ENCODE data around the gene PRAMEF5.
"Not testable (repeated sequence)": the region's sequence is repeated elsewhere in the genome, so short reads cannot be mapped to it uniquely, and the experiment has no call there.

PRAMEF5 gene

DNA sequence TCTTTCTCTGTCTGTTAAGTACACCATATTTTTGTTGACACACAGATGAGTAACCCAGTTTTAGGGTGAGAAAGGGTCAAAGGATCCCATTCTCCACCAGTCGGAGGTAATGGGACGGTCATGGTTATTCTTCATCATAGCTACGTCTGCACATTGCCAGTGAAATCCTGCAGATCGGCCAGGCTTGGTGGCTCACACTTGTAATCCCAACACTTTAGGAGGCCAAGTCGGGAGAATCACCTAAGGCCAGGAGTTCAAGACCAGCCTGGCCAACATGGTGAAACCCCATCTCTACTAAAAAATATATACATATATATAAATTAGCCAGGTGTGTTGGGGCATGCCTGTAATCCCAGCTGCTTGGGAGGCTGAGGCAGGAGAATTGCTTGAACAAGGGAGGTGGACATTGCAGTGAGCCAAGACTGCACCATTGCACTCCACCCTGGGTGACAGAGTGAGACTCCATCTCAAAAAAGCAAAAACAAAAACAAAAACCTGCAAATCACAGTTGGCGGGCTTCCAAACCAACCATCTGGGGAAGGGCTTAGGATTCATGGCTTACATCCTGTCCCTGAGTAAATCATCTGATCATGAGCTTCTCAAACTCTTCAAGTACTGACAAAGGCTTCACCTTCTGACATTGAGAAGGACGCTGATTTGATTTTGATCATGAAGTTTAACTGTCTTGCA, 22.8 kb upstream of the PRAMEF5 start:
- H3K27ac ChIP-seq (ENCODE audit: low read length); H3K4me1 ChIP-seq (ENCODE audit: control insufficient read depth in 1 of 2, insufficient read depth in 2 of 2, low read length in 2 of 2); H3K27me3 ChIP-seq (ENCODE audit: low read depth, low read length); H3K9me3 ChIP-seq (ENCODE audit: control insufficient read depth in 1 of 2, low read length in 2 of 2); H3K36me3 ChIP-seq (ENCODE audit: control insufficient read depth in 1 of 2, insufficient read depth in 2 of 2, low read length in 2 of 2); H3K4me3 ChIP-seq (ENCODE audit: low read depth in 1 of 2, low read length in 2 of 2): not testable (repeated sequence)

DNA sequence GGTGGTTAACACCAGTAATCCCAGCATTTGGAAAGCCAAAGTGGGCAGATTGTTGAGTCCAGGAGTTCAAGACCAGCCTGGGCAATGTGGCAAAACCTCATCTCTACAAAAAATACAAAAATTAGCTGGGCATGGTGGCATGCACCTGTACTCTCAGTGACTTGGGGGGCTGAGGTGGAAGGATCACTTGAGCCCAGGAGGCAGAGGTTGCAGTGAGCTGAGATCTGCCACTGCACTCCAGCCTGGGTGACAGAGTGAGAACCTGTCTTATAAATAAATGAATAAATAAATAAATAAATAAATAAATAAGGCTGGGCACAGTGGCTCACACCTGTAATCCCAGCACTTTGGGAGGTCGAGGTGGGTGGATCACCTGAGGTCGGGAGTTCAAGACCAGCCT, 21.9 kb upstream of the PRAMEF5 start:
- not testable (repeated sequence) for H3K27ac ChIP-seq (ENCODE audit: low read length); H3K4me1 ChIP-seq (ENCODE audit: control insufficient read depth in 1 of 2, insufficient read depth in 2 of 2, low read length in 2 of 2); H3K27me3 ChIP-seq (ENCODE audit: low read depth, low read length); H3K9me3 ChIP-seq (ENCODE audit: control insufficient read depth in 1 of 2, low read length in 2 of 2); H3K36me3 ChIP-seq (ENCODE audit: control insufficient read depth in 1 of 2, insufficient read depth in 2 of 2, low read length in 2 of 2); H3K4me3 ChIP-seq (ENCODE audit: low read depth in 1 of 2, low read length in 2 of 2)

DNA sequence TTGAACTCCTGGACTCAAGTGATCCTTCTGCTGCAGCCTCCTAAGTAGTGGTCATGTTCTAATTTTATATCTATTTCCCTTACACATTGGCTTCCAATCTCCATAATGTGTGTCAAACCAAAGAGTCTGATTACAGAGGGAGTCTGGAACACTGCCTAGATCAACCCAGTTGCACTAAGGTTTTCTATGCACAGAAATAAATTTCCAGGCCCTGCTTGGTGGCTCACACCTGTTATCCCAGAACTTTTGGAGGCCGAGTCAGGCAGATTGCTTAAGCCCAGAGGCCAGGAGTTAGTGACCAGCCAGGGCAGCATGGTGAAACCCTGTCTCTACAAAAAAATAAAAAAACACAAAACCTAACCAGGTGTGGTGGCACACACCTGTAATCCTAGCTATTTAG, 19.9 kb upstream of the PRAMEF5 start:
- not testable (repeated sequence) for H3K4me3 ChIP-seq (ENCODE audit: low read depth in 1 of 2, low read length in 2 of 2); H3K27me3 ChIP-seq (ENCODE audit: low read depth, low read length); H3K36me3 ChIP-seq (ENCODE audit: control insufficient read depth in 1 of 2, insufficient read depth in 2 of 2, low read length in 2 of 2); H3K27ac ChIP-seq (ENCODE audit: low read length); H3K4me1 ChIP-seq (ENCODE audit: control insufficient read depth in 1 of 2, insufficient read depth in 2 of 2, low read length in 2 of 2); H3K9me3 ChIP-seq (ENCODE audit: control insufficient read depth in 1 of 2, low read length in 2 of 2)

DNA sequence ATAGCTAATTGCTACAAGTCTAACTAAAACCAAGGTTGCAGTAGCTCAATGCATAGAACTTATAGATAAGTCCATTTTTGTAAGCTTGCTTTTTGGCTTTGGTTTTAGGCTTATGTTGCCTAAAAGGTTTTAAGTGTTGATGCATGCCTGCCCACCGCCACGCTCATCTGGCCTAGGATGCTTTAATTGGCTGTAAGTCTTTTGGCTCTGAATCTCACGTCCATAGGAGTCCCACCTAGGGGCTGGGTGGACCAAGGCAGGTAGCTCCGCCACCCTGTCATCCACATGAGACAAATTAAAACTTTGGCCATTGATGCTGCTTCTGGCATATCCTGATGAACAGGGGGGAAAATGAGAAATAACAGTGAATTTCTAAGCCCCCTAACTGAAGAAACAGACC, 16.4 kb upstream of the PRAMEF5 start:
- not testable (repeated sequence) for H3K4me1 ChIP-seq (ENCODE audit: control insufficient read depth in 1 of 2, insufficient read depth in 2 of 2, low read length in 2 of 2); H3K9me3 ChIP-seq (ENCODE audit: control insufficient read depth in 1 of 2, low read length in 2 of 2); H3K36me3 ChIP-seq (ENCODE audit: control insufficient read depth in 1 of 2, insufficient read depth in 2 of 2, low read length in 2 of 2); H3K27me3 ChIP-seq (ENCODE audit: low read depth, low read length); H3K4me3 ChIP-seq (ENCODE audit: low read depth in 1 of 2, low read length in 2 of 2); H3K27ac ChIP-seq (ENCODE audit: low read length)

DNA sequence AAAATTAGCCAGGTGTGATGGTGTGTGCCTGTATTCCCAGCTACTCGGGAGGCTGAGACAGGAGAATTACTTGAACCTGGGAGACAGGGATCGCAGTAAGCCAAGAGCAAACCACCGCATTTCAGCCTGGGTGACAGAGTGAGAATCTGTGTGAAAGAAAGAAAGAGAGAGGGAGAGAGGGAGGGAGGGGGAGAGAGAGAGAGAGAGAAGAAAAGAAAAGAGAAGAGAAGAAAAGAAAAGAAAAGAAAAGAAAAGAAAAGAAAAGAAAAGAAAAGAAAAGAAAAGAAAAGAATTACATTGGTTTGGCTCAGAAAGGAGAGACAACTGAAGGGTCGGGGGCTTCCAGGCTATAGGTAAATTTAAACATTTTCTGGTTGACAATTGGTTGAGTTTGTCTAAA, 14.4 kb upstream of the PRAMEF5 start:
- not testable (repeated sequence) for H3K4me1 ChIP-seq (ENCODE audit: control insufficient read depth in 1 of 2, insufficient read depth in 2 of 2, low read length in 2 of 2); H3K36me3 ChIP-seq (ENCODE audit: control insufficient read depth in 1 of 2, insufficient read depth in 2 of 2, low read length in 2 of 2); H3K27me3 ChIP-seq (ENCODE audit: low read depth, low read length); H3K27ac ChIP-seq (ENCODE audit: low read length); H3K9me3 ChIP-seq (ENCODE audit: control insufficient read depth in 1 of 2, low read length in 2 of 2); H3K4me3 ChIP-seq (ENCODE audit: low read depth in 1 of 2, low read length in 2 of 2)

DNA sequence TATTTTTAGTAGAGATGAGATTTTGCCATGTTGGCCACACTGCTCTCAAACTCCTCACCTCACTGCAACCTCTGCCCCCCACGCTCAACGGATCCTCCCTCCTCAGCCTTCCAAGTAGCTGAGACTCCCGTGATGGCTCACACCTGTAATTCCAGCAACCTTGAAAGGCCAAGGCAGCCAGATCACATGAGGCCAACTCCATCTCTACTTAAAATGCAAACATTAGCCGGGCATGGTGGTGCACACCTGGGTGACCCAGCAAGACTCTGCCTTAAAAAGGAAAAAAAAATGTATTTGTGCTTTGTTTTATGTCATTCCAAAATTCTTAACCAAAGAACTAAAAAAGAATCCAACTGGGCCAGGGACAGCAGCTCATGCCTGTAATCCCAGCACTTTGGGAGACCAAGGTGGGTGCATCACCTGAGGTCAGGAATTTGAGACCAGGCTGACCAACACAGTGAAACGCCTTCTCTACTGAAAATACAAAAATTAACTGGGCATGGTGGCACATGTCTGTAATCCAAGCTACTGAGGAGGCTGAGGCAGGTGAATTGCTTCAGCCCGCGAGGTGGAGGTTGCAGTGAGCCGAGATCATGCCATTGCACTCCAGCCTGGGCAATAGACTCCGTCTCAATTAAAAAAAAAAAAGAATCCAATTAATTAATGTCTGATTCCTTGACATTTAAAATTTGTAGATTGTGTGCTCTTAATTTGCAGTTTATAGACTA, 10.3 kb upstream of the PRAMEF5 start:
- not testable (repeated sequence) for H3K36me3 ChIP-seq (ENCODE audit: control insufficient read depth in 1 of 2, insufficient read depth in 2 of 2, low read length in 2 of 2); H3K27ac ChIP-seq (ENCODE audit: low read length); H3K4me3 ChIP-seq (ENCODE audit: low read depth in 1 of 2, low read length in 2 of 2); H3K4me1 ChIP-seq (ENCODE audit: control insufficient read depth in 1 of 2, insufficient read depth in 2 of 2, low read length in 2 of 2); H3K27me3 ChIP-seq (ENCODE audit: low read depth, low read length); H3K9me3 ChIP-seq (ENCODE audit: control insufficient read depth in 1 of 2, low read length in 2 of 2)

DNA sequence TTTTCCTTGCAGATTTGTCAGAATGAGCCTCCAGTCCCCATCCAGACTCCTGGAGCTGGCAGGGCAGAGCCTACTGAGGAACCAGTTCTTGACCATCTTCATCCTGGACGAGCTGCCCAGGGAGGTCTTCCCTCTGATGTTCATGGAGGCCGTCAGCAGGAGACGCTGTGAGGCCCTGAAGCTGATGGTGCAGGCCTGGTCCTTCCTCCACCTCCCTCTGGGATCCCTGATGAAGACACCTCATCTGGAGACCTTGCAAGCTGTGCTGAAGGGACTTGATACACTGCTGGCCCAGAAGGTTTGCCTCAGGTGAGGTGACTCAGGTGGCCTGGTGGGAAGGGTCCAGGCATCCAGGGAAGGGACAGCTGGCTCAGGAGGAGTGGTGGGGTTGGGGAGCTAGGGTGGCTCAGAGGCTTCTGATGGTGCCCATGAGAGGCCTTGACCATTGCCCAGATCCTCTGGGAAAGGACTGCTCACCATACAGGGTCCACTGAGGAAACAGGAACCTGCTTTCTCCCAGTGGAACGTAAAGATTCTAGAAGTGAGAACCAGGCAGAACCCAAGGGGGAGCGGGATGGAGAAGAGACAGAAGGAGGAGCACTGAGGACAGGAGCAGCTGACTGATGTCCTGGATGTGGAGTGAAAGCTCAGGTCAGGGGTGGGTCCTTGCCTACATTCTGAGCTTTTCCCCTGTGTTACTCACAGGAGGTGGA, 8.0 kb upstream of the PRAMEF5 start:
- H3K27me3 ChIP-seq (ENCODE audit: low read depth, low read length); H3K4me3 ChIP-seq (ENCODE audit: low read depth in 1 of 2, low read length in 2 of 2); H3K4me1 ChIP-seq (ENCODE audit: control insufficient read depth in 1 of 2, insufficient read depth in 2 of 2, low read length in 2 of 2); H3K9me3 ChIP-seq (ENCODE audit: control insufficient read depth in 1 of 2, low read length in 2 of 2); H3K27ac ChIP-seq (ENCODE audit: low read length); H3K36me3 ChIP-seq (ENCODE audit: control insufficient read depth in 1 of 2, insufficient read depth in 2 of 2, low read length in 2 of 2): not testable (repeated sequence)

DNA sequence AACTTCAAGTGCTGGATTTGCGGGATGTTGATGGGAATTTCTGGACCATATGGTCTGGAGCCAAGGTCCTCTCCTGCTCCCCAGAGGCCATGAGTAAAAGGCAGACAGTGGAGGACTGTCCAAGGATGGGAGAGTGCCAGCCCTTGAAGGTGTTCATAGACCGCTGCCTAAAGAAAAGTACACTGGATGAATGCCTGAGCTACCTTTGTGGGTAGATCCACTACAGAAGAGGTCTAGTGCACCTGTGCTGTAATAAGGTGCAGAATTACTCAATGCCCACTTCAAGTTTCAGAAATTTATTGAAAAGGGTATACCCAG, 7.5 kb upstream of the PRAMEF5 start:
- H3K36me3 ChIP-seq (ENCODE audit: control insufficient read depth in 1 of 2, insufficient read depth in 2 of 2, low read length in 2 of 2); H3K27me3 ChIP-seq (ENCODE audit: low read depth, low read length); H3K27ac ChIP-seq (ENCODE audit: low read length); H3K4me1 ChIP-seq (ENCODE audit: control insufficient read depth in 1 of 2, insufficient read depth in 2 of 2, low read length in 2 of 2); H3K9me3 ChIP-seq (ENCODE audit: control insufficient read depth in 1 of 2, low read length in 2 of 2); H3K4me3 ChIP-seq (ENCODE audit: low read depth in 1 of 2, low read length in 2 of 2): not testable (repeated sequence)

DNA sequence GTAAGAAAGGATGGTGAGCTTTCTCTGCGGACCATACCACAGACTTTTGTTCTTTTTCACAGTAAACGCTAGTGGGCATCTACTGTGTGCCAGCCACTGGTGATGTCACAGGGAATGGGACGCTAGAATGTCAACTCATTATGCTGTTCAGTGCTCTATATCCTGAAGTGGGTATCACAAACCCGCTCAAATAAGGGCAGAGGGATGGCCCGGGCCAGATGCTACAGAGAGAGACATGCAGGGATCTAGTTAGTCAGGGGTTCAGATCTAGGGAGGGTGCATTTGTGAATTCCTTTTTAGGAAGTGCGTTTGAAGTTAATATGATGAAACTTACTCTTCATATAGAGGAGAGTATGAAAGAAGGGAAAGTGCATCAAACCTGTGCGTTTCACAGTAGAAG, 6.9 kb upstream of the PRAMEF5 start:
- not testable (repeated sequence) for H3K9me3 ChIP-seq (ENCODE audit: control insufficient read depth in 1 of 2, low read length in 2 of 2); H3K27ac ChIP-seq (ENCODE audit: low read length); H3K27me3 ChIP-seq (ENCODE audit: low read depth, low read length); H3K4me1 ChIP-seq (ENCODE audit: control insufficient read depth in 1 of 2, insufficient read depth in 2 of 2, low read length in 2 of 2); H3K36me3 ChIP-seq (ENCODE audit: control insufficient read depth in 1 of 2, insufficient read depth in 2 of 2, low read length in 2 of 2); H3K4me3 ChIP-seq (ENCODE audit: low read depth in 1 of 2, low read length in 2 of 2)

DNA sequence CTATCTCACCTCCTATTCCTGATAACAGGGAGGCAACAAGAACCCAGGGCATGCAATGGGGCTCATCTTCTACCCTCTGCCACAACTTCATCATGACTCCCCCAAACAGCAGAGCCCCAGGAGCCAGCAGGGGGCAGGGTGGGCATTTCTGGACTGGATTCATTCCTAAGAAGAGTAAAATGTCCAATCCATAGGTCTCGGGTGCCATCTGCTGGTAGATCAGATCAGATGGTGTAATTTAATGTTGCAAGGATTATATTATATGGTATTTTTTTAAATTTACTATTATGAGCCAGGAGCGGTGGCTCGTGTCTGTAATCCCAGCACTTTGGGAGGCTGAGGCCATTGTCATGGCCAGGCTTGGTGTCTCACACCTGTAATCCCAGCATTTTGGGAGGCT, 11.1 kb downstream of the PRAMEF5 start:
- H3K4me1 ChIP-seq (ENCODE audit: control insufficient read depth in 1 of 2, insufficient read depth in 2 of 2, low read length in 2 of 2); H3K36me3 ChIP-seq (ENCODE audit: control insufficient read depth in 1 of 2, insufficient read depth in 2 of 2, low read length in 2 of 2); H3K4me3 ChIP-seq (ENCODE audit: low read depth in 1 of 2, low read length in 2 of 2); H3K27me3 ChIP-seq (ENCODE audit: low read depth, low read length); H3K9me3 ChIP-seq (ENCODE audit: control insufficient read depth in 1 of 2, low read length in 2 of 2); H3K27ac ChIP-seq (ENCODE audit: low read length): not testable (repeated sequence)

DNA sequence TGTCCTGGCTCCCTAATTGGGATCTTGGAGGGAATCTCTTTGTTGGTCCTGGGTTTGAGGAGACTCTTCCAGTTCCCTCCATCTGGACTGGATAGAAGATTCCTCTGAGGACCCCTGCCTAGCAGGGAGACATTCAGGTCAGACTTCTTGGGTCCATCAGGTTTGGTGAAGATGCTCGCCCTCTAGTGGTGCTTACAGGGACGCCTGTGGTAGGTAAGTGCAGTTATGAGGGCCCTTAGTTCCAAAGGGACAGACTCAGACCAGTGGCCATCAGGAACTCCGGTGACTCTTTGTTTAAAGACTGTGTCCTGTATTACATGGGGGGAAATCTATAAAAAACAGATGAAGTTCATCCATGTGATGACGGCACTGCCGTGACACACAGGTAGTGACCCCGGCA, 23.0 kb downstream of the PRAMEF5 start:
- H3K36me3 ChIP-seq (ENCODE audit: control insufficient read depth in 1 of 2, insufficient read depth in 2 of 2, low read length in 2 of 2); H3K9me3 ChIP-seq (ENCODE audit: control insufficient read depth in 1 of 2, low read length in 2 of 2); H3K27me3 ChIP-seq (ENCODE audit: low read depth, low read length); H3K4me1 ChIP-seq (ENCODE audit: control insufficient read depth in 1 of 2, insufficient read depth in 2 of 2, low read length in 2 of 2); H3K27ac ChIP-seq (ENCODE audit: low read length); H3K4me3 ChIP-seq (ENCODE audit: low read depth in 1 of 2, low read length in 2 of 2): not testable (repeated sequence)

DNA sequence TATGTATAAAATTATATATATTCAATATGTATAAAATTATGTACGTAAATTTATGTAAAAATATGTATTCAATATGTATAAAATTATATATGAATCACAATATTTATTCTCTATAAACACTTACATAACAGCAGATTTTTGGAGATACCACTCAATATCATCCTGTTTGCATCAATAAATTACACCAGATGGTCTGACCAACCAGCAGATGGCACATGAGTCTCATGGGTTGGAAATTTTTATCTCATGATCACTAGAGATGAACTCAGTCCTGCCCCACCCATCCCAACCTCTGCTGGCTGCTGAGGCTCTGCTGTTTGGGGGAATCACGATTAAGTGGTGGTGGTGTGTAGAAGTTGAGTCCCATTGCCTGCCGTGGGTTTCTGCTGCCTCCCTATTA, 25.6 kb downstream of the PRAMEF5 start:
- not testable (repeated sequence) for H3K27ac ChIP-seq (ENCODE audit: low read length); H3K4me1 ChIP-seq (ENCODE audit: control insufficient read depth in 1 of 2, insufficient read depth in 2 of 2, low read length in 2 of 2); H3K9me3 ChIP-seq (ENCODE audit: control insufficient read depth in 1 of 2, low read length in 2 of 2); H3K27me3 ChIP-seq (ENCODE audit: low read depth, low read length); H3K4me3 ChIP-seq (ENCODE audit: low read depth in 1 of 2, low read length in 2 of 2); H3K36me3 ChIP-seq (ENCODE audit: control insufficient read depth in 1 of 2, insufficient read depth in 2 of 2, low read length in 2 of 2)

Measured in muscle layer of duodenum (tissue), 2 donors.